GM13976 (cell line): ENCODE measurements around the gene TEAD4.

Experiments
- DNase-seq: peaks from one replicate; pipeline ENCODE4 v3.0.0; 2012; ENCODE audit warnings: low spot score
- CTCF ChIP-seq: IDR thresholded peaks from 2 replicates; pipeline ENCODE4 v1.5.1; 2012; ENCODE audit warnings: borderline replicate concordance, mild to moderate bottlenecking; ENCODE audit not compliant: insufficient read depth; ENCODE audit errors: extremely low read depth, missing control alignments, control extremely low read depth
- in situ Hi-C: fragments of 300-500 bp; cut with MboI; formaldehyde crosslinking; loops from one replicate; pipeline ENCODE4 v1.12.0; 2022; ENCODE audit warnings: low sequenced_read_pairs, mixed read lengths, inconsistent platforms; ENCODE audit not compliant: unreplicated experiment

Gene TEAD4

GRCh38 chr12:3028108-3028507 is 68.9 kb downstream of the TEAD4 start:
- in situ Hi-C loops = loop anchor here (25.0 kb wide), 1 partner anchor 166 kb away; the partner anchor contains the start of gene TEX52
- no peak for DNase-seq
- no peak for TF ChIP-seq CTCF

GRCh38 chr12:3030821-3031429 is 71.7 kb downstream of the TEAD4 start:
- no peak for DNase-seq
- in situ Hi-C loops = loop anchor here (25.0 kb wide), 1 partner anchor 169 kb away; the partner anchor contains the start of gene TEX52
- TF ChIP-seq CTCF = no peak

- in situ Hi-C loops = loop anchor here (25.0 kb wide), 1 partner anchor 170 kb away; the partner anchor contains the start of gene TEX52
- no peak for TF ChIP-seq CTCF
Measured at GRCh38 chr12:3032161-3032560, 73.0 kb downstream of the TEAD4 start.

GRCh38 chr12:3032770-3033538 is 73.8 kb downstream of the TEAD4 start:
- in situ Hi-C loops = loop anchor here (25.0 kb wide), 1 partner anchor 171 kb away; the partner anchor contains the start of gene TEX52
- TF ChIP-seq CTCF = no peak
- no peak for DNase-seq

More at GRCh38 chr12:3032161-3032560, 73.0 kb downstream of the TEAD4 start:
- no peak for DNase-seq

- TF ChIP-seq CTCF = no peak
- in situ Hi-C loops = loop anchor here (25.0 kb wide), 1 partner anchor 171 kb away; the partner anchor contains the start of gene TEX52
- DNase-seq = no peak
Measured at GRCh38 chr12:3033539-3033867, 74.3 kb downstream of the TEAD4 start.

GRCh38 chr12:3034067-3034750 is 75.0 kb downstream of the TEAD4 start:
- peak; percentile 49 for TF ChIP-seq CTCF
- in situ Hi-C loops = loop anchor here (25.0 kb wide), 1 partner anchor 172 kb away; the partner anchor contains the start of gene TEX52
- DNase-seq = peak; percentile 84
